Measurements from ENCODE around the gene HLA-DMA. TPM values are rescaled to one million over a fixed set of nuclear protein-coding genes. Genes with fewer than 3 reads are reported as not detected.

The HLA-DMA gene
- total and polyA plus RNA-seq, 2 of the 4 experiments (the other 2 are of a cell fraction), result 2.3 to 8.3 TPM

DNA sequence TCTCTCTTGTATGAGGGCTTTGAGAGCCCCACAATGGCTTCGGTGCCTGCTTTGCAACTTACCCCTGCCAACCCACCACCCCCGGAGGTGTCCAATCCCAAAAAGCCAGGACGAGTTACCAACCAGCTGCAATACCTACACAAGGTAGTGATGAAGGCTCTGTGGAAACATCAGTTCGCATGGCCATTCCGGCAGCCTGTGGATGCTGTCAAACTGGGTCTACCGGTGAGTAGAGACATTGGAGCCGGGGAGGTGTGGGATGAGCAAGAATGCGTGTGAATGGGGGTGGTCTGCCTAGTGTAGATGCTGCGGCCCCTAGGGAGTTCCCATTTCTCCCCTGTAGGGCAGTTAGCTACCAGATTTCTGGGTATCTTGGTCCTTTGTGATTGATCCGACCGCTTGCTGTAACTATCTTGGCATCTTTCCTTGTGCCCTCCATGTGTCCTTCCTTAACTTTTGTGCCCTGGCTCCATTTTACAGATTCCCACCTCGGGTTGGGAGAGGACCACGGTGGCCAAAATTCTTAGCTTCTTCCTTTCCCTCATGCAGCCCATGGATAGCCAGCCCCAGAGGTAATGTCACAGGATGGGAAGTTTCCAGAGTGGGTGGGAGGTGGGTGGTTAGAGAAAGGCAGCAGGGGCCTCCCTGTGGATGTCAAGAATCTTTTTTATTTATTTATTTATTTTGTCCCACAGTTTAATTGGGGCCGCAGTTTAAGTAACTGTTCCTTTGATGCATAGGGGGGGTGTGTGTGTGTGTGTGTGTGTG, 21.8 kb upstream of the HLA-DMA start:
- no TSS peak for BruUV-seq (replicated peaks)
- dilution Hi-C loops (cut with HindIII; ENCODE audit: low sequenced_read_pairs, unreplicated experiment), result no loop called here
- intact Hi-C loops (cut with micrococcal nuclease), result loop anchor here (5.0 kb wide), 1 partner anchor 787 kb away; no protein-coding TSS in a partner anchor
- TF ChIP-seq RAD21 (IDR thresholded peaks at IDR 0.05; ENCODE audit: low read length), result no peak
- TF ChIP-seq, protein P1, sequence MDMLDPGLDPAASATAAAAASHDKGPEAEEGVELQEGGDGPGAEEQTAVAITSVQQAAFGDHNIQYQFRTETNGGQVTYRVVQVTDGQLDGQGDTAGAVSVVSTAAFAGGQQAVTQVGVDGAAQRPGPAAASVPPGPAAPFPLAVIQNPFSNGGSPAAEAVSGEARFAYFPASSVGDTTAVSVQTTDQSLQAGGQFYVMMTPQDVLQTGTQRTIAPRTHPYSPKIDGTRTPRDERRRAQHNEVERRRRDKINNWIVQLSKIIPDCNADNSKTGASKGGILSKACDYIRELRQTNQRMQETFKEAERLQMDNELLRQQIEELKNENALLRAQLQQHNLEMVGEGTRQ (IDR thresholded peaks at IDR 0.05; ENCODE audit: low read depth, low read length), result no peak
- TF ChIP-seq MAZ (IDR thresholded peaks at IDR 0.05; ENCODE audit: borderline replicate concordance, low read depth, low read length), result no peak
- TF ChIP-seq, protein P2, sequence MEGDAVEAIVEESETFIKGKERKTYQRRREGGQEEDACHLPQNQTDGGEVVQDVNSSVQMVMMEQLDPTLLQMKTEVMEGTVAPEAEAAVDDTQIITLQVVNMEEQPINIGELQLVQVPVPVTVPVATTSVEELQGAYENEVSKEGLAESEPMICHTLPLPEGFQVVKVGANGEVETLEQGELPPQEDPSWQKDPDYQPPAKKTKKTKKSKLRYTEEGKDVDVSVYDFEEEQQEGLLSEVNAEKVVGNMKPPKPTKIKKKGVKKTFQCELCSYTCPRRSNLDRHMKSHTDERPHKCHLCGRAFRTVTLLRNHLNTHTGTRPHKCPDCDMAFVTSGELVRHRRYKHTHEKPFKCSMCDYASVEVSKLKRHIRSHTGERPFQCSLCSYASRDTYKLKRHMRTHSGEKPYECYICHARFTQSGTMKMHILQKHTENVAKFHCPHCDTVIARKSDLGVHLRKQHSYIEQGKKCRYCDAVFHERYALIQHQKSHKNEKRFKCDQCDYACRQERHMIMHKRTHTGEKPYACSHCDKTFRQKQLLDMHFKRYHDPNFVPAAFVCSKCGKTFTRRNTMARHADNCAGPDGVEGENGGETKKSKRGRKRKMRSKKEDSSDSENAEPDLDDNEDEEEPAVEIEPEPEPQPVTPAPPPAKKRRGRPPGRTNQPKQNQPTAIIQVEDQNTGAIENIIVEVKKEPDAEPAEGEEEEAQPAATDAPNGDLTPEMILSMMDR (conservative IDR thresholded peaks at IDR 0.05; ENCODE audit: low read depth, low read length), result no peak
- no peak for TF ChIP-seq BHLHE40 (IDR thresholded peaks at IDR 0.05; ENCODE audit: low read depth, low read length)
- TF ChIP-seq NFE2L2 (IDR thresholded peaks at IDR 0.05; ENCODE audit: low read depth, low read length), result no peak
- TF ChIP-seq POLR2A (IDR thresholded peaks at IDR 0.05; ENCODE audit: low read depth, low read length), result no peak
- no peak for TF ChIP-seq MXI1 (IDR thresholded peaks at IDR 0.05; ENCODE audit: borderline replicate concordance, low read depth, low read length)
- no peak for TF ChIP-seq SMC3 (IDR thresholded peaks at IDR 0.05; ENCODE audit: low read depth, low read length)
- TF ChIP-seq RFX5 (IDR thresholded peaks at IDR 0.05; ENCODE audit: low read depth, low read length), result no peak
- TF ChIP-seq CEBPB (IDR thresholded peaks at IDR 0.05; ENCODE audit: low read depth, low read length), result no peak
- no peak for TF ChIP-seq FOS (IDR thresholded peaks at IDR 0.05; ENCODE audit: low read depth, low read length)
- TF ChIP-seq, protein P3, sequence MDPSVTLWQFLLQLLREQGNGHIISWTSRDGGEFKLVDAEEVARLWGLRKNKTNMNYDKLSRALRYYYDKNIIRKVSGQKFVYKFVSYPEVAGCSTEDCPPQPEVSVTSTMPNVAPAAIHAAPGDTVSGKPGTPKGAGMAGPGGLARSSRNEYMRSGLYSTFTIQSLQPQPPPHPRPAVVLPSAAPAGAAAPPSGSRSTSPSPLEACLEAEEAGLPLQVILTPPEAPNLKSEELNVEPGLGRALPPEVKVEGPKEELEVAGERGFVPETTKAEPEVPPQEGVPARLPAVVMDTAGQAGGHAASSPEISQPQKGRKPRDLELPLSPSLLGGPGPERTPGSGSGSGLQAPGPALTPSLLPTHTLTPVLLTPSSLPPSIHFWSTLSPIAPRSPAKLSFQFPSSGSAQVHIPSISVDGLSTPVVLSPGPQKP (IDR thresholded peaks at IDR 0.05; ENCODE audit: borderline replicate concordance, low read depth, low read length), result no peak
- TF ChIP-seq CHD1 (IDR thresholded peaks at IDR 0.05; ENCODE audit: low read depth, low read length), result no peak

More for the DNA sequence above, 21.8 kb upstream of the HLA-DMA start:
- H4K5ac ChIP-seq (ENCODE audit: low read depth, low read length), result no peak overlapping the region
- no peak for ATAC-seq (ENCODE audit: low read depth)
- H2AK9ac ChIP-seq (replicated peaks; ENCODE audit: low read depth, low read length, poor library complexity), result no peak overlapping the region
- H2BK20ac ChIP-seq (ENCODE audit: low read depth, low read length), result no peak overlapping the region
- H2BK15ac ChIP-seq (ENCODE audit: low read depth, low read length), result no peak overlapping the region
- CTCF ChIA-PET, result interaction anchor here (1.2 to 1.8 kb wide), 3 partner anchors 10 to 21 kb away, joined by 3 to 6 read pairs (median 4); partner anchors contain the start of gene HLA-DMA
- no peak for DNase-seq
- no peak overlapping the region for H2AK5ac ChIP-seq (ENCODE audit: low read depth, low read length)
- no peaks in the 10 kb centered on the region for H3K9me3 ChIP-seq (ENCODE audit: control insufficient read depth, insufficient read depth, low read length)
- H3K4me2 ChIP-seq (ENCODE audit: low read depth, low read length), result peak overlapping the region; percentile 92
- no peak overlapping the region for H2BK120ac ChIP-seq (ENCODE audit: low read depth, low read length)
- peaks cover 58% of the 10 kb centered on the region for H3K36me3 ChIP-seq (ENCODE audit: control insufficient read depth, insufficient read depth, low read length)
- in situ Hi-C loops (cut with MboI; ENCODE audit: low sequenced_read_pairs), result loop anchor here (5.0 to 25.0 kb wide), 3 partner anchors 37 to 787 kb away; partner anchors contain the start of genes AGER, AGPAT1, GPSM3 and PBX2
- peak overlapping the region; percentile 9; the same call in 1 of the 2 replicates for H3K56ac ChIP-seq (ENCODE audit: extremely low read depth, insufficient read depth, low read length)
- H3K4me3 ChIP-seq (ENCODE audit: insufficient read depth, low read depth, low read length), result peak overlapping the region; percentile 92
- H3K9ac ChIP-seq (ENCODE audit: low read depth, low read length), result peak overlapping the region; percentile 94
- WGBS, 2 experiments (ENCODE audit: extremely low coverage in 2 of 2, insufficient read length in 1 of 2), result 20% methylated on average over 1 of the region's 14 CpGs; no CpG with 5 or more reads in 1 of the 2 experiments
- H2BK5ac ChIP-seq (ENCODE audit: low read depth, low read length, poor library complexity, severe bottlenecking), result no peak overlapping the region
- H4K20me1 ChIP-seq (ENCODE audit: insufficient read depth, low read length), result peaks cover 82% of the 10 kb centered on the region
- no peaks in the 10 kb centered on the region for H3K27me3 ChIP-seq (ENCODE audit: control insufficient read depth, insufficient read depth, low read length)
- H3K27ac ChIP-seq (ENCODE audit: insufficient read depth, low read length), result no peak overlapping the region
- no peak overlapping the region for H4K91ac ChIP-seq (ENCODE audit: insufficient read depth, low read depth, low read length)
- H3K14ac ChIP-seq (replicated peaks; ENCODE audit: low read depth, low read length), result peak overlapping the region; percentile 47; the same call in 1 of the 2 replicates
- H4K8ac ChIP-seq (ENCODE audit: low read depth in 2 of 2, low read length in 2 of 2), result no peak overlapping the region
- H3K23ac ChIP-seq (ENCODE audit: low read depth, low read length), result peak overlapping the region; percentile 67
- no peak overlapping the region for H3K4ac ChIP-seq (ENCODE audit: low read depth, low read length)
- peaks cover 6% of the 10 kb centered on the region; the same call in 1 of the 2 replicates for H3K4me1 ChIP-seq (ENCODE audit: control insufficient read depth, insufficient read depth, low read length)
- no peak overlapping the region for H3K18ac ChIP-seq (ENCODE audit: low read depth, low read length)
- peaks cover 9% of the 10 kb centered on the region for H3K9me1 ChIP-seq (ENCODE audit: insufficient read depth, low read length)
- no peak overlapping the region for H2AFZ ChIP-seq (replicated peaks; ENCODE audit: low read length, poor library complexity)
- POLR2A ChIA-PET (ENCODE audit: unreplicated experiment), result interaction anchor here (0.6 to 1.7 kb wide), 3 partner anchors 9 to 22 kb away, joined by 3 to 13 read pairs (median 6); no protein-coding TSS in a partner anchor
- H3K79me1 ChIP-seq (ENCODE audit: low read depth in 1 of 2, low read length in 2 of 2), result peaks cover 34 to 49% of the 10 kb centered on the region in 2 experiments
